H9 (cell line): ENCODE data around the gene LITAF. TPM values are rescaled to one million over a fixed set of nuclear protein-coding genes. Genes with fewer than 3 reads are reported as not detected.

Source experiments
- DNase-seq: peaks from one replicate; pipeline ENCODE4 v3.0.0-alpha.2; 2017
- H2AFZ ChIP-seq: one replicate; pipeline ENCODE4 v1.6.1; 2013; ENCODE audit warnings: mild to moderate bottlenecking, low read length, control low read depth, moderate library complexity
- H2AK5ac ChIP-seq: 2 replicates; pipeline ENCODE4 v1.6.1; 2013; ENCODE audit warnings: low read length, control low read depth, mixed read lengths; ENCODE audit not compliant: insufficient read length
- H2BK120ac ChIP-seq: one replicate; pipeline ENCODE4 v1.6.1; 2013; ENCODE audit warnings: low read depth, mild to moderate bottlenecking, low read length, control low read depth, inconsistent platforms; ENCODE audit not compliant: poor library complexity, severe bottlenecking
- H2BK12ac ChIP-seq: 2 replicates; pipeline ENCODE4 v1.6.1; 2013; ENCODE audit warnings: low read length, control low read depth, mixed read lengths, low read depth; ENCODE audit not compliant: insufficient read length
- H2BK15ac ChIP-seq: 2 replicates; pipeline ENCODE4 v1.6.1; 2013; ENCODE audit warnings: low read depth, low read length, control low read depth
- H2BK20ac ChIP-seq: one replicate; pipeline ENCODE4 v1.6.1; 2013; ENCODE audit warnings: low read depth, mild to moderate bottlenecking, low read length, control low read depth, inconsistent platforms; ENCODE audit not compliant: poor library complexity, severe bottlenecking
- H2BK5ac ChIP-seq: 2 replicates; pipeline ENCODE4 v1.6.1; 2013; ENCODE audit warnings: low read length, control low read depth, mixed read lengths; ENCODE audit not compliant: insufficient read length
- H3K14ac ChIP-seq: 2 replicates; pipeline ENCODE4 v1.6.1; 2013; ENCODE audit warnings: low read length, control low read depth; ENCODE audit not compliant: insufficient read depth
- H3K18ac ChIP-seq: 2 replicates; pipeline ENCODE4 v1.6.1; 2013; ENCODE audit warnings: low read depth, mild to moderate bottlenecking, mixed read lengths, low read length, control low read depth; ENCODE audit not compliant: insufficient read length
- H3K23ac ChIP-seq: 2 replicates; pipeline ENCODE4 v1.6.1; 2013; ENCODE audit warnings: low read length, control low read depth, mixed read lengths, low read depth; ENCODE audit not compliant: insufficient read length
- H3K23me2 ChIP-seq: 2 replicates; pipeline ENCODE4 v1.6.1; 2013; ENCODE audit warnings: low read depth, mild to moderate bottlenecking, mixed read lengths, low read length, control low read depth; ENCODE audit not compliant: insufficient read length, poor library complexity, severe bottlenecking
- H3K27ac ChIP-seq: 2 replicates; pipeline ENCODE4 v1.5.1; 2013; ENCODE audit warnings: low read length, control low read depth, mixed read lengths, low read depth; ENCODE audit not compliant: insufficient read length
- H3K27me3 ChIP-seq: 2 replicates; pipeline ENCODE4 v1.6.1; 2013; ENCODE audit warnings: low read length, control low read depth, inconsistent platforms; ENCODE audit not compliant: insufficient read depth
- H3K4ac ChIP-seq: 2 replicates; pipeline ENCODE4 v1.6.1; 2013; ENCODE audit warnings: low read depth, mild to moderate bottlenecking, control low read depth, inconsistent platforms, low read length, moderate library complexity
- H3K4me1 ChIP-seq: 2 replicates; pipeline ENCODE4 v1.6.1; 2013; ENCODE audit warnings: low read length, control low read depth, inconsistent platforms; ENCODE audit not compliant: insufficient read depth
- H3K4me2 ChIP-seq: 2 replicates; pipeline ENCODE4 v1.6.1; 2013; ENCODE audit warnings: low read length, control low read depth, mixed read lengths; ENCODE audit not compliant: insufficient read length, insufficient read depth
- H3K56ac ChIP-seq: 2 replicates; pipeline ENCODE4 v1.6.1; 2013; ENCODE audit warnings: low read depth, mild to moderate bottlenecking, mixed read lengths, low read length, control low read depth; ENCODE audit not compliant: insufficient read length
- H3K79me1 ChIP-seq: 2 replicates; pipeline ENCODE4 v1.6.1; 2013; ENCODE audit warnings: low read depth, mild to moderate bottlenecking, moderate library complexity, low read length, control low read depth, inconsistent platforms; ENCODE audit not compliant: insufficient read depth, poor library complexity, severe bottlenecking
- H3K79me2 ChIP-seq: 2 replicates; pipeline ENCODE4 v1.6.1; 2013; ENCODE audit warnings: low read length, control low read depth, inconsistent platforms; ENCODE audit not compliant: insufficient read depth
- H3K9ac ChIP-seq: 2 replicates; pipeline ENCODE4 v1.6.1; 2013; ENCODE audit warnings: low read length, control low read depth, mixed read lengths; ENCODE audit not compliant: insufficient read length; ENCODE audit errors: extremely low read depth
- H3K9me3 ChIP-seq: one replicate; pipeline ENCODE4 v1.6.1; 2013; ENCODE audit warnings: low read depth, low read length, inconsistent platforms; ENCODE audit not compliant: control insufficient read depth
- H3T11ph ChIP-seq: one replicate; pipeline ENCODE4 v1.6.1; 2013; ENCODE audit warnings: mild to moderate bottlenecking, low read length, control low read depth, inconsistent platforms
- H4K20me1 ChIP-seq: one replicate; pipeline ENCODE4 v1.6.1; 2013; ENCODE audit not compliant: control insufficient read depth, insufficient read length, insufficient read depth
- H4K5ac ChIP-seq: 2 replicates; pipeline ENCODE4 v1.6.1; 2013; ENCODE audit warnings: low read depth, mild to moderate bottlenecking, mixed read lengths, low read length, control low read depth; ENCODE audit not compliant: insufficient read length
- H4K8ac ChIP-seq: replicated peaks from 2 replicates; pipeline ENCODE4 v1.6.1; 2013; ENCODE audit warnings: low read length, control low read depth, mixed read lengths, low read depth; ENCODE audit not compliant: insufficient read length
- H4K91ac ChIP-seq: 2 replicates; pipeline ENCODE4 v1.6.1; 2013; ENCODE audit warnings: low read depth, mild to moderate bottlenecking, moderate library complexity, mixed read lengths, low read length, control low read depth; ENCODE audit not compliant: insufficient read length
- H3K27ac Mint-ChIP-seq, 3 experiments: 2 replicates in 2 of 3; 3 replicates in 1 of 3; pipeline ENCODE4 v1.8.0; 2020 to 2021; ENCODE audit warnings: mixed read lengths in 3 of 3, mild to moderate bottlenecking in 1 of 3, moderate library complexity in 1 of 3
- H3K27me3 Mint-ChIP-seq: 2 replicates; pipeline ENCODE4 v1.8.0; 2021; ENCODE audit warnings: low read depth, mild to moderate bottlenecking, moderate library complexity, mixed read lengths
- H3K36me3 Mint-ChIP-seq, 3 experiments: 2 replicates in 2 of 3; 3 replicates in 1 of 3; pipeline ENCODE4 v1.8.0; 2020 to 2021; ENCODE audit warnings: low read depth in 3 of 3, mixed read lengths in 3 of 3; ENCODE audit not compliant: insufficient read depth in 1 of 3
- H3K4me1 Mint-ChIP-seq, 2 experiments: 2 replicates each; pipeline ENCODE4 v1.8.0; 2020; ENCODE audit warnings: mixed read lengths in 2 of 2
- H3K4me3 Mint-ChIP-seq, 2 experiments: 2 replicates in 1 of 2; 3 replicates in 1 of 2; pipeline ENCODE4 v1.8.0; 2020 to 2021; ENCODE audit warnings: mild to moderate bottlenecking in 2 of 2, mixed read lengths in 2 of 2, moderate library complexity in 1 of 2
- H3K9me3 Mint-ChIP-seq, 2 experiments: 2 replicates in 1 of 2; 3 replicates in 1 of 2; pipeline ENCODE4 v1.8.0; 2020; ENCODE audit warnings: mild to moderate bottlenecking in 2 of 2, mixed read lengths in 2 of 2, moderate library complexity in 1 of 2
- CTCF ChIP-seq: fragments of 200-600 bp; sonication (generic); conservative IDR thresholded peaks from 3 replicates; pipeline ENCODE4 v1.8.0; 2021; ENCODE audit warnings: antibody characterized with exemption, mild to moderate bottlenecking
- WGBS: extraction: QIAGEN DNeasy Blood & Tissue Kit; methylation state at CpG from one replicate; pipeline ENCODE4 v1.1.7; 2013; ENCODE audit warnings: missing lambda C conversion rate, low lambda C conversion rate, mixed read lengths; ENCODE audit not compliant: insufficient read length; ENCODE audit errors: extremely low coverage; 5-methylcytosine and 5-hydroxymethylcytosine counted together
- total RNA-seq: library from RNA; stranded (reverse); gene quantifications from 2 replicates; pipeline ENCODE4 v1.2.1, GENCODE V29; 2021

Gene LITAF
- total RNA-seq, 1 experiment from 2014 or later, result 249 TPM

DNA sequence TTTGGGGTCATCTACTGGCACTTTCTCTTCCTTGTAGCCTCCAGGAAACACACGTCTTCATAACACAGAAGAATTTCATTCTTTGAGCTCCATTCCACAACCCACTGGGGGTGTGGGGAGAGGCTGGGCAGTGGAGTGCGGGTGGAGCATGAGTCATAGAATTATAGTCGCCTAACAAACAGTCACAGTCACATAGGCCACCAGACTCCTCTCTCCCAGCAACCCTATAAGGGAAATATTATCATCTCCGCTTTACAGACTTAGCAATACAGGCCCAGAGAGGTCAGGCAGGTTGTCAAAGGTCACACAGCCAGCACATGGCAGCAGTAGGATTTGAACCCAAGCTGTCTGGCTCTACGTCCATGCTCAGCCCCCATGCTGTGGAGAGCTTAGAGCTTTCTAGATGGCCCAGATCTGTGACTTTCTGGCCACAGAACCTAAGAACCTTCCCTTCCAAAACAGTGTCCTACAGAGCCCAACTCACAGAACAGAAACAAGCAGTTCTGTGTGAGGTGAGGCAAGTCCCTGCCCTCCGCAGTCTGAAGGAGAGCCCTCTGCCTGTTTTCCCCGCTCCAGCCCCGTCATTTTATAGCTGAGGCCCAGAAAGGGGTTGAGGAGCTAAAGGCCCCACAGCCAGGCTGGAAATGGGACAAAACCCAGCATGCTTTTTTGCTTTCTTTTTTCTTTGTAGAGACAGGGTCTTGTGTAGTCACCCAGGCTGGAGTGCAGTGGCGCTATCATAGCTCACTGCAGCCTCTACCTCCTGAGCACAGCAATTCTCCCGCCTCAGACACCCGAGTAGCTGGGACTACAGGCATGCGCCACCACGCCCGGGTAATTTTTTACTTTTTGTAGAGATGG, 10.7 kb upstream of the LITAF start:
- H3K14ac ChIP-seq, result no peak overlapping the region
- H3K4me1 ChIP-seq, result peaks cover 2% of the 10 kb centered on the region; the same call in 1 of the 2 replicates
- no peaks in the 10 kb centered on the region for H3K27me3 ChIP-seq
- H3K9me3 ChIP-seq, result no peaks in the 10 kb centered on the region
- H3K4me2 ChIP-seq, result no peak overlapping the region
- no peak overlapping the region for H3K56ac ChIP-seq
- DNase-seq, result no peak
- H3K4me3 Mint-ChIP-seq, result no peak overlapping the region
- H3K9ac ChIP-seq, result no peak overlapping the region
- H2BK5ac ChIP-seq, result no peak overlapping the region
- TF ChIP-seq CTCF, result no peak
- H3K79me1 ChIP-seq, result no peaks in the 10 kb centered on the region
- no peak overlapping the region for H3T11ph ChIP-seq
- no peaks in the 10 kb centered on the region; the same call in 1 of the 2 replicates for H3K27me3 Mint-ChIP-seq
- no peak overlapping the region for H2AK5ac ChIP-seq
- H3K27ac Mint-ChIP-seq, result peak overlapping the region; percentile 65 to 94 (median 85); a peak in 5 of 7 replicates
- H4K20me1 ChIP-seq, result no peaks in the 10 kb centered on the region
- no peak overlapping the region for H2BK15ac ChIP-seq
- H4K91ac ChIP-seq, result no peak overlapping the region
- H3K23me2 ChIP-seq, result no peaks in the 10 kb centered on the region
- no peaks in the 10 kb centered on the region for H3K79me2 ChIP-seq
- H3K18ac ChIP-seq, result no peak overlapping the region
- peaks cover 35 to 51% of the 10 kb centered on the region in 2 experiments for H3K4me1 Mint-ChIP-seq
- H3K23ac ChIP-seq, result no peak overlapping the region
- no peak overlapping the region for H3K4ac ChIP-seq
- no peak overlapping the region for H4K8ac ChIP-seq
- H2BK20ac ChIP-seq, result no peak overlapping the region
- H2BK120ac ChIP-seq, result no peak overlapping the region
- no peak overlapping the region for H4K5ac ChIP-seq
- no peak overlapping the region for H2AFZ ChIP-seq
- H3K27ac ChIP-seq, result no peak overlapping the region
- no peak overlapping the region for H2BK12ac ChIP-seq
- no peaks in the 10 kb centered on the region for H3K36me3 Mint-ChIP-seq
- no peaks in the 10 kb centered on the region; a peak in 2 of 5 replicates for H3K9me3 Mint-ChIP-seq
- no CpG with 5 or more reads among the region's 14 CpGs for WGBS
